Measurements from ENCODE around the gene ARL3.
A peak's percentile ranks its signal among the peaks of the same experiment; 100 is the strongest.

The ARL3 gene

GRCh38 chr10:102642736-102643335, 71.4 kb downstream of the ARL3 start:
- H3K9me3 ChIP-seq (replicated peaks in 1 of 2; ENCODE audit: control insufficient read depth in 2 of 2, insufficient read depth in 1 of 2, low read depth in 1 of 2, low read length in 2 of 2), result no peaks in the 10 kb centered on the region
- peaks cover 1 to 16% of the 10 kb centered on the region in 2 donors for H3K36me3 ChIP-seq (replicated peaks in 1 of 2; ENCODE audit: control insufficient read depth in 2 of 2, insufficient read depth in 2 of 2, low read length in 2 of 2)
- H3K9ac ChIP-seq (ENCODE audit: low read depth, low read length, poor library complexity), result peak overlapping the region; percentile 44
- peak overlapping the region; percentile 96 for H3K23ac ChIP-seq (ENCODE audit: low read depth, low read length, poor library complexity)
- H3K4me3 ChIP-seq (ENCODE audit: low read length in 2 of 2), result peak overlapping the region; percentile 90 to 93
- H2AK5ac ChIP-seq (ENCODE audit: low read depth, low read length), result peak overlapping the region; percentile 94
- peak overlapping the region; percentile 53 for H3K4ac ChIP-seq (ENCODE audit: low read length)
- peak overlapping the region; percentile 81 for H3K4me2 ChIP-seq (ENCODE audit: insufficient read depth, low read length, poor library complexity, severe bottlenecking)
- peak overlapping the region; percentile 99 for H3K18ac ChIP-seq (ENCODE audit: low read length)
- no peak overlapping the region for H4K8ac ChIP-seq (ENCODE audit: low read depth, low read length)
- H2BK12ac ChIP-seq (ENCODE audit: low read length), result no peak overlapping the region
- peaks cover 19% of the 10 kb centered on the region for H3K79me1 ChIP-seq (ENCODE audit: low read depth, low read length)
- no CpG with 5 or more reads among the region's 45 CpGs for WGBS, 2 donors (ENCODE audit: extremely low coverage in 2 of 2, insufficient read length in 2 of 2, insufficient replicate concordance in 1 of 2)
- H2BK5ac ChIP-seq (ENCODE audit: low read length), result peak overlapping the region; percentile 95
- H3K4me1 ChIP-seq (ENCODE audit: control insufficient read depth in 2 of 2, insufficient read depth in 1 of 2, low read depth in 1 of 2, low read length in 2 of 2), result peaks cover 16 to 21% of the 10 kb centered on the region in 2 donors
- peak overlapping the region; percentile 97 for H2BK120ac ChIP-seq (ENCODE audit: low read depth, low read length)
- H2BK15ac ChIP-seq (ENCODE audit: low read length), result peak overlapping the region; percentile 75
- peak overlapping the region; percentile 56 for H3K14ac ChIP-seq (ENCODE audit: low read length)
- H2AFZ ChIP-seq (ENCODE audit: low read length), result peak overlapping the region; percentile 81
- H4K91ac ChIP-seq (ENCODE audit: low read depth, low read length, poor library complexity), result no peak overlapping the region
- peak; percentile 54 for DNase-seq (ENCODE audit: low spot score)
- H3K27me3 ChIP-seq (ENCODE audit: control insufficient read depth in 3 of 3, insufficient read depth in 3 of 3, low read depth in 1 of 3, low read length in 3 of 3), result no peaks in the 10 kb centered on the region
- H3K27ac ChIP-seq (replicated peaks; ENCODE audit: low read length), result peak overlapping the region; percentile 97

- peak overlapping the region; percentile 75 for H2BK15ac ChIP-seq (ENCODE audit: low read length)
- peak overlapping the region; percentile 63 for H3K14ac ChIP-seq (ENCODE audit: low read length)
- H4K91ac ChIP-seq (ENCODE audit: low read depth, low read length, poor library complexity), result no peak overlapping the region
- H3K4me1 ChIP-seq (ENCODE audit: control insufficient read depth in 2 of 2, insufficient read depth in 1 of 2, low read depth in 1 of 2, low read length in 2 of 2), result peaks cover 9 to 14% of the 10 kb centered on the region in 2 donors
- peaks cover 16% of the 10 kb centered on the region for H3K79me1 ChIP-seq (ENCODE audit: low read depth, low read length)
- H2AFZ ChIP-seq (ENCODE audit: low read length), result peak overlapping the region; percentile 81
- DNase-seq (ENCODE audit: low spot score), result peak; percentile 92
- no CpG with 5 or more reads among the region's 77 CpGs for WGBS, 2 donors (ENCODE audit: extremely low coverage in 2 of 2, insufficient read length in 2 of 2, insufficient replicate concordance in 1 of 2)
- peak overlapping the region; percentile 90 to 93 for H3K4me3 ChIP-seq (ENCODE audit: low read length in 2 of 2)
- peak overlapping the region; percentile 96 for H3K23ac ChIP-seq (ENCODE audit: low read depth, low read length, poor library complexity)
- peak overlapping the region; percentile 72 for H2BK120ac ChIP-seq (ENCODE audit: low read depth, low read length)
- H2BK12ac ChIP-seq (ENCODE audit: low read length), result peak overlapping the region; percentile 73
- H3K36me3 ChIP-seq (replicated peaks in 1 of 2; ENCODE audit: control insufficient read depth in 2 of 2, insufficient read depth in 2 of 2, low read length in 2 of 2), result peaks cover 0 to 8% of the 10 kb centered on the region in 2 donors
- H3K9me3 ChIP-seq (replicated peaks in 1 of 2; ENCODE audit: control insufficient read depth in 2 of 2, insufficient read depth in 1 of 2, low read depth in 1 of 2, low read length in 2 of 2), result no peaks in the 10 kb centered on the region
- peak overlapping the region; percentile 97 for H3K27ac ChIP-seq (replicated peaks; ENCODE audit: low read length)
- peak overlapping the region; percentile 95 for H2BK5ac ChIP-seq (ENCODE audit: low read length)
- peak overlapping the region; percentile 17 for H4K8ac ChIP-seq (ENCODE audit: low read depth, low read length)
- H2AK5ac ChIP-seq (ENCODE audit: low read depth, low read length), result peak overlapping the region; percentile 94
- no peak overlapping the region for H3K4ac ChIP-seq (ENCODE audit: low read length)
- H3K4me2 ChIP-seq (ENCODE audit: insufficient read depth, low read length, poor library complexity, severe bottlenecking), result peak overlapping the region; percentile 81
- H3K18ac ChIP-seq (ENCODE audit: low read length), result peak overlapping the region; percentile 99
- no peaks in the 10 kb centered on the region for H3K27me3 ChIP-seq (ENCODE audit: control insufficient read depth in 3 of 3, insufficient read depth in 3 of 3, low read depth in 1 of 3, low read length in 3 of 3)
- H3K9ac ChIP-seq (ENCODE audit: low read depth, low read length, poor library complexity), result peak overlapping the region; percentile 94
Measured at GRCh38 chr10:102641880-102642735, 72.1 kb downstream of the ARL3 start.

- no peak for DNase-seq (ENCODE audit: low spot score)
- no CpG with 5 or more reads among the region's 7 CpGs for WGBS, 2 donors (ENCODE audit: extremely low coverage in 2 of 2, insufficient read length in 2 of 2, insufficient replicate concordance in 1 of 2)
- Histone ChIP-seq H3K27ac (replicated peaks; ENCODE audit: low read length) (peak overlapping the region; percentile 79), H3K9me3 (replicated peaks in 1 of 2; ENCODE audit: control insufficient read depth in 2 of 2, insufficient read depth in 1 of 2, low read depth in 1 of 2, low read length in 2 of 2) (no peaks in the 10 kb centered on the region), H3K27me3 (ENCODE audit: control insufficient read depth in 3 of 3, insufficient read depth in 3 of 3, low read depth in 1 of 3, low read length in 3 of 3) (no peaks in the 10 kb centered on the region), H3K4me1 (ENCODE audit: control insufficient read depth in 2 of 2, insufficient read depth in 1 of 2, low read depth in 1 of 2, low read length in 2 of 2) (peaks cover 2 to 7% of the 10 kb centered on the region in 2 donors), H2BK120ac (ENCODE audit: low read depth, low read length) (no peak overlapping the region), H4K91ac (ENCODE audit: low read depth, low read length, poor library complexity) (no peak overlapping the region), H2AFZ (ENCODE audit: low read length) (peak overlapping the region; percentile 47), H3K36me3 (replicated peaks in 1 of 2; ENCODE audit: control insufficient read depth in 2 of 2, insufficient read depth in 2 of 2, low read length in 2 of 2) (peaks cover 0 to 4% of the 10 kb centered on the region in 2 donors), H3K14ac (ENCODE audit: low read length) (no peak overlapping the region), H2BK12ac (ENCODE audit: low read length) (no peak overlapping the region), H3K18ac (ENCODE audit: low read length) (no peak overlapping the region), H3K4me3 (ENCODE audit: low read length in 2 of 2) (peak overlapping the region in 1 of 2 donors; percentile 90), H3K4ac (ENCODE audit: low read length) (no peak overlapping the region), H2BK15ac (ENCODE audit: low read length) (no peak overlapping the region), H2AK5ac (ENCODE audit: low read depth, low read length) (no peak overlapping the region), H4K8ac (ENCODE audit: low read depth, low read length) (no peak overlapping the region), H3K79me1 (ENCODE audit: low read depth, low read length) (peaks cover 11% of the 10 kb centered on the region), H2BK5ac (ENCODE audit: low read length) (no peak overlapping the region), H3K23ac (ENCODE audit: low read depth, low read length, poor library complexity) (no peak overlapping the region), H3K9ac (ENCODE audit: low read depth, low read length, poor library complexity) (no peak overlapping the region), H3K4me2 (ENCODE audit: insufficient read depth, low read length, poor library complexity, severe bottlenecking) (no peak overlapping the region)
Measured at GRCh38 chr10:102641402-102641801, 72.8 kb downstream of the ARL3 start.

GRCh38 chr10:102639537-102639936, 74.7 kb downstream of the ARL3 start:
- H2BK12ac ChIP-seq (ENCODE audit: low read length), result no peak overlapping the region
- H2BK5ac ChIP-seq (ENCODE audit: low read length), result no peak overlapping the region
- no peak overlapping the region for H3K23ac ChIP-seq (ENCODE audit: low read depth, low read length, poor library complexity)
- no peak overlapping the region for H2BK15ac ChIP-seq (ENCODE audit: low read length)
- no peak overlapping the region for H4K8ac ChIP-seq (ENCODE audit: low read depth, low read length)
- no peak overlapping the region for H4K91ac ChIP-seq (ENCODE audit: low read depth, low read length, poor library complexity)
- no peak overlapping the region for H2AFZ ChIP-seq (ENCODE audit: low read length)
- peaks cover 1% of the 10 kb centered on the region for H3K79me1 ChIP-seq (ENCODE audit: low read depth, low read length)
- H2AK5ac ChIP-seq (ENCODE audit: low read depth, low read length), result no peak overlapping the region
- no peak overlapping the region for H3K14ac ChIP-seq (ENCODE audit: low read length)
- peaks cover under 1 to 1% of the 10 kb centered on the region in 2 donors for H3K4me1 ChIP-seq (ENCODE audit: control insufficient read depth in 2 of 2, insufficient read depth in 1 of 2, low read depth in 1 of 2, low read length in 2 of 2)
- no peak overlapping the region for H3K4ac ChIP-seq (ENCODE audit: low read length)
- no peak overlapping the region for H3K4me2 ChIP-seq (ENCODE audit: insufficient read depth, low read length, poor library complexity, severe bottlenecking)
- no peaks in the 10 kb centered on the region for H3K36me3 ChIP-seq (replicated peaks in 1 of 2; ENCODE audit: control insufficient read depth in 2 of 2, insufficient read depth in 2 of 2, low read length in 2 of 2)
- H3K9me3 ChIP-seq (replicated peaks in 1 of 2; ENCODE audit: control insufficient read depth in 2 of 2, insufficient read depth in 1 of 2, low read depth in 1 of 2, low read length in 2 of 2), result no peaks in the 10 kb centered on the region
- H3K27me3 ChIP-seq (ENCODE audit: control insufficient read depth in 3 of 3, insufficient read depth in 3 of 3, low read depth in 1 of 3, low read length in 3 of 3), result no peaks in the 10 kb centered on the region
- H3K27ac ChIP-seq (replicated peaks; ENCODE audit: low read length), result no peak overlapping the region
- no peak for DNase-seq (ENCODE audit: low spot score)
- H3K4me3 ChIP-seq (ENCODE audit: low read length in 2 of 2), result no peak overlapping the region
- no peak overlapping the region for H2BK120ac ChIP-seq (ENCODE audit: low read depth, low read length)
- H3K9ac ChIP-seq (ENCODE audit: low read depth, low read length, poor library complexity), result no peak overlapping the region
- no peak overlapping the region for H3K18ac ChIP-seq (ENCODE audit: low read length)
- WGBS, 2 donors (ENCODE audit: extremely low coverage in 2 of 2, insufficient read length in 2 of 2, insufficient replicate concordance in 1 of 2), result no CpG with 5 or more reads among the region's 2 CpGs
